IMR-90 (cell line): ENCODE data around the gene NACC2.

Source experiments
- BHLHE40 ChIP-seq: fragments of 150-350 bp; IDR thresholded peaks from 2 replicates; pipeline ENCODE4 v1.6.1; 2016; ENCODE audit warnings: mild to moderate bottlenecking, low read depth, low read length
- CHD1 ChIP-seq: IDR thresholded peaks from 2 replicates; pipeline ENCODE4 v1.6.1; 2012; ENCODE audit warnings: low read depth, low read length, improper control_type of control experiment
- FOS ChIP-seq: fragments of 150-350 bp; IDR thresholded peaks from 2 replicates; pipeline ENCODE4 v1.6.1; 2016; ENCODE audit warnings: low read depth, low read length
- NFE2L2 ChIP-seq: fragments of 150-350 bp; IDR thresholded peaks from 2 replicates; pipeline ENCODE4 v1.6.1; 2016; ENCODE audit warnings: low read depth, mild to moderate bottlenecking, low read length
- POLR2A ChIP-seq: IDR thresholded peaks from 2 replicates; pipeline ENCODE4 v1.6.1; 2012; ENCODE audit warnings: mild to moderate bottlenecking, low read depth, low read length
- RFX5 ChIP-seq: IDR thresholded peaks from 2 replicates; pipeline ENCODE4 v1.8.0; 2012; ENCODE audit warnings: low read depth, mild to moderate bottlenecking, low read length, moderate library complexity
- SMC3 ChIP-seq: fragments of 150-350 bp; IDR thresholded peaks from 2 replicates; pipeline ENCODE4 v1.6.1; 2016; ENCODE audit warnings: low read depth, mild to moderate bottlenecking, antibody characterized with exemption, low read length, moderate library complexity
- TF ChIP-seq, protein P1 (sequence below): conservative IDR thresholded peaks from 2 replicates; pipeline ENCODE4 v1.5.1; 2012; ENCODE audit warnings: mild to moderate bottlenecking, low read depth, low read length, improper control_type of control experiment

DNA sequence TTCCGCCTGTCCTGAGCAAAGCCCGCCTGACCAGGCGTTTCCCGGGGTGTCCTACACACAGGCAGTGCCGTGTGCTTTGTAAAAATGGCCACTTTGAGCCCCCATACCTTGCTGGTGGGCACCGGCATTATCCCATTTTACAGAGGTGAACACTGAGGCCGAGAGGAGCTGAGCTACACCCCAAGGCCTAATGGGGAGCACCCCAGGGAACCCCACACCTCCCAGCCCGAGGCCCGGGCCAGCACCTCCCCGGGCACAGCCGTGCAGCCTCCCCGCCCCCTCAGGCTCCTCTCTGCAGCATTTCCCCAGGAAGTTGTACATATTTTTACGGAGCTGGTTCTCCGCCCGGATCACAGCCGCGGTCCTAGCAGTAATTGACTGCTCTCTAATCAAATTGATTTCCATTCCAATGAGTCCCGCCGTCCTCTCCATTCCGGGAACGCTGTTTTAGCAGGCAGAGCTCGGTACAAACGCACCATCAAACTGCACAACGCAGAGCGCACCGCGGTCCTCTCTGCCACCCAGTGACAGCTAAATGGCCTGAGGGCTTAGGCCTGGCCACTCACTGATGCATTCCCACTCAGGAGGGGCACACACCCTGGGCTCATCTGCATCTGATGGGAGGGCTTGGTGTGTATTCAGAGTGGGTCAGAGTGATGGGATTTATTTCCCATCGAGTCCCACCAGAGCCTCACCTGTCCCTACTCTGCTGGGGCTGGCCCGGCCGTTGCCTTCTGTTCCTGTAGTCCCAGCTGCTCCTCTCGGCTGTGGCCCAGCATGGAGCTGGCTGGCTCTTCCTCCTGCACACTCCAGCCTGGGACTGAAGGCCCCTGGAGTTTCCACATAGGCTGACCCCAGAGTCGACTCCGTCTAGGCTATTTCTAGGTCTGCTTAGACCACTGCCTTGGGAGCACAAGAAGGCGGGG is 97.7 kb downstream of the NACC2 start:
- TF ChIP-seq, protein P1, sequence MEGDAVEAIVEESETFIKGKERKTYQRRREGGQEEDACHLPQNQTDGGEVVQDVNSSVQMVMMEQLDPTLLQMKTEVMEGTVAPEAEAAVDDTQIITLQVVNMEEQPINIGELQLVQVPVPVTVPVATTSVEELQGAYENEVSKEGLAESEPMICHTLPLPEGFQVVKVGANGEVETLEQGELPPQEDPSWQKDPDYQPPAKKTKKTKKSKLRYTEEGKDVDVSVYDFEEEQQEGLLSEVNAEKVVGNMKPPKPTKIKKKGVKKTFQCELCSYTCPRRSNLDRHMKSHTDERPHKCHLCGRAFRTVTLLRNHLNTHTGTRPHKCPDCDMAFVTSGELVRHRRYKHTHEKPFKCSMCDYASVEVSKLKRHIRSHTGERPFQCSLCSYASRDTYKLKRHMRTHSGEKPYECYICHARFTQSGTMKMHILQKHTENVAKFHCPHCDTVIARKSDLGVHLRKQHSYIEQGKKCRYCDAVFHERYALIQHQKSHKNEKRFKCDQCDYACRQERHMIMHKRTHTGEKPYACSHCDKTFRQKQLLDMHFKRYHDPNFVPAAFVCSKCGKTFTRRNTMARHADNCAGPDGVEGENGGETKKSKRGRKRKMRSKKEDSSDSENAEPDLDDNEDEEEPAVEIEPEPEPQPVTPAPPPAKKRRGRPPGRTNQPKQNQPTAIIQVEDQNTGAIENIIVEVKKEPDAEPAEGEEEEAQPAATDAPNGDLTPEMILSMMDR: no peak
- TF ChIP-seq POLR2A: no peak
- no peak for TF ChIP-seq SMC3
- TF ChIP-seq CHD1: no peak
- TF ChIP-seq BHLHE40: no peak
- no peak for TF ChIP-seq NFE2L2
- TF ChIP-seq FOS: no peak
- TF ChIP-seq RFX5: no peak
